Smooth muscle cell (in vitro differentiated cells): ENCODE measurements around the gene MYOCD. TPM values are rescaled to one million over a fixed set of nuclear protein-coding genes. Genes with fewer than 3 reads are reported as not detected.

Experiments used
- DNase-seq: peaks from one replicate; lab custom pipeline; 2025; ENCODE audit not compliant: unreplicated experiment; lab: John Stamatoyannopoulos, UW
- H2AFZ ChIP-seq: fragments of 200-600 bp; sonication (generic); 2 replicates; pipeline ENCODE4 v1.6.0; 2016; ENCODE audit warnings: antibody characterized with exemption, low read depth, mild to moderate bottlenecking
- H3F3A ChIP-seq: fragments of 200-600 bp; sonication (generic); 2 replicates; pipeline ENCODE4 v1.6.0; 2017; ENCODE audit warnings: antibody characterized with exemption, low read depth
- H3K27ac ChIP-seq: fragments of 200-600 bp; sonication (generic); 2 replicates; pipeline ENCODE4 v1.5.1; 2016; ENCODE audit warnings: low read depth, mild to moderate bottlenecking
- H3K27me3 ChIP-seq: fragments of 200-600 bp; sonication (generic); 2 replicates; pipeline ENCODE4 v1.6.1; 2016; ENCODE audit warnings: low read depth, mild to moderate bottlenecking
- H3K36me3 ChIP-seq: fragments of 200-600 bp; sonication (generic); 2 replicates; pipeline ENCODE4 v1.5.1; 2016; ENCODE audit warnings: low read depth
- H3K4me1 ChIP-seq: fragments of 200-600 bp; sonication (generic); 2 replicates; pipeline ENCODE4 v1.5.1; 2016; ENCODE audit warnings: low read depth
- H3K4me2 ChIP-seq: fragments of 200-600 bp; sonication (generic); 2 replicates; pipeline ENCODE4 v1.6.0; 2016; ENCODE audit warnings: mild to moderate bottlenecking
- H3K4me3 ChIP-seq: fragments of 200-600 bp; sonication (generic); 2 replicates; pipeline ENCODE4 v1.5.1; 2016; ENCODE audit warnings: mild to moderate bottlenecking
- H3K79me2 ChIP-seq: fragments of 200-600 bp; sonication (generic); 2 replicates; pipeline ENCODE4 v1.6.0; 2016; ENCODE audit warnings: low read depth, mild to moderate bottlenecking
- H3K9ac ChIP-seq: fragments of 200-600 bp; sonication (generic); 2 replicates; pipeline ENCODE4 v1.6.0; 2016; ENCODE audit warnings: low read depth
- H3K9me3 ChIP-seq: fragments of 200-600 bp; sonication (generic); replicated peaks from 2 replicates; pipeline ENCODE4 v1.5.1; 2016; ENCODE audit warnings: low read depth
- H4K20me1 ChIP-seq: fragments of 200-600 bp; sonication (generic); 2 replicates; pipeline ENCODE4 v1.6.0; 2016; ENCODE audit warnings: low read depth
- CTCF ChIP-seq: fragments of 200-600 bp; sonication (generic); IDR thresholded peaks from 2 replicates; pipeline ENCODE4 v1.5.1; 2017; ENCODE audit warnings: borderline replicate concordance, mild to moderate bottlenecking, antibody characterized with exemption; ENCODE audit not compliant: insufficient read depth, poor library complexity, severe bottlenecking
- WGBS: methylation state at CpG from one replicate; pipeline ENCODE4 v1.1.7; 2016; ENCODE audit warnings: low lambda C conversion rate; 5-methylcytosine and 5-hydroxymethylcytosine counted together
- polyA plus RNA-seq: library from polyadenylated mRNA; unstranded; fragments of >200 nt; fragmentation: Nextera tagmentation; extraction: Ambion mirVana; gene quantifications from 2 replicates; pipeline ENCODE4 v1.2.1, GENCODE V29; 2016
- total RNA-seq: library from RNA; depleted of rRNA; stranded (reverse); fragments of >200 nt; gene quantifications from 2 replicates; pipeline ENCODE4 v1.2.3, GENCODE V29; 2014

Gene MYOCD
- total RNA-seq = 0.99 and 1.8 TPM in 2 replicates
- 0.58 and 2.3 TPM in 2 replicates for polyA plus RNA-seq

- H3K79me2 ChIP-seq = no peaks in the 10 kb centered on the region
- peak; percentile 28 for DNase-seq
- 2% methylated on average over 76 of the region's 78 CpGs for WGBS
Observed at GRCh38 chr17:12665263-12666210, at the start of gene MYOCD. MYOCD (plus strand) TSS chr17:12665890; CDS start chr17:12666189, 299 bp downstream.

GRCh38 chr17:12616161-12616560, 49.5 kb upstream of the MYOCD start:
- no peaks in the 10 kb centered on the region for H4K20me1 ChIP-seq
- no peak overlapping the region for H3K27ac ChIP-seq

More at GRCh38 chr17:12665263-12666210, at the start of gene MYOCD:
- Histone ChIP-seq H3K9ac (peak within 1 kb of the TSS; percentile 21), H4K20me1 (no peaks in the 10 kb centered on the region), H3K36me3 (no peaks in the 10 kb centered on the region), H3K9me3 (no peaks in the 10 kb centered on the region), H3K27ac (no peak within 1 kb of the TSS), H3K27me3 (no peaks in the 10 kb centered on the region), H3K4me3 (peak within 1 kb of the TSS; percentile 66), H2AFZ (peak within 1 kb of the TSS; percentile 96), H3K4me2 (peak within 1 kb of the TSS; percentile 98), H3K4me1 (no peaks in the 10 kb centered on the region), H3F3A (peaks cover 13% of the 10 kb centered on the region)
- TF ChIP-seq CTCF = no peak

GRCh38 chr17:12618557-12618956, 47.1 kb upstream of the MYOCD start:
- Histone ChIP-seq H3K9ac (peak overlapping the region; percentile 63), H4K20me1 (no peaks in the 10 kb centered on the region), H3K4me2 (peak overlapping the region; percentile 78), H2AFZ (no peak overlapping the region), H3K27ac (peak overlapping the region; percentile 88), H3K4me3 (no peak overlapping the region), H3K36me3 (no peaks in the 10 kb centered on the region), H3K79me2 (no peaks in the 10 kb centered on the region), H3K9me3 (no peaks in the 10 kb centered on the region), H3K4me1 (peaks cover 17% of the 10 kb centered on the region), H3F3A (peaks cover 17% of the 10 kb centered on the region), H3K27me3 (no peaks in the 10 kb centered on the region)
- TF ChIP-seq CTCF = no peak
- WGBS = 46% methylated on average over 2 of the region's 2 CpGs
- DNase-seq = no peak

More at GRCh38 chr17:12616161-12616560, 49.5 kb upstream of the MYOCD start:
- no peaks in the 10 kb centered on the region for H3K27me3 ChIP-seq
- H3K4me2 ChIP-seq = no peak overlapping the region
- H3K79me2 ChIP-seq = no peaks in the 10 kb centered on the region
- no peaks in the 10 kb centered on the region for H3K36me3 ChIP-seq
- no peaks in the 10 kb centered on the region for H3K9me3 ChIP-seq
- no peak overlapping the region for H3K4me3 ChIP-seq
- no peak overlapping the region for H3K9ac ChIP-seq
- H3K4me1 ChIP-seq = peaks cover 17% of the 10 kb centered on the region
- no peak overlapping the region for H2AFZ ChIP-seq
- WGBS = 87% methylated on average over 2 of the region's 2 CpGs
- no peak for TF ChIP-seq CTCF
- peaks cover 17% of the 10 kb centered on the region for H3F3A ChIP-seq
- no peak for DNase-seq
